Ovary (tissue), 9 donors: ENCODE data around the gene GUCD1. TPM values are rescaled to one million over a fixed set of nuclear protein-coding genes. Genes with fewer than 3 reads are reported as not detected.

Experiments
- DNase-seq, 5 donors: peaks; one replicate each; pipeline ENCODE4 v3.0.0-alpha.2; 2019 to 2020
- H3K27ac ChIP-seq, 2 donors: fragments of 200-600 bp; one replicate each; pipeline versions ENCODE4 v1.5.1 to v1.8.0; 2019 to 2022
- H3K27me3 ChIP-seq: fragments of 200-600 bp; one replicate; pipeline ENCODE4 v1.8.0; 2022
- H3K36me3 ChIP-seq: fragments of 200-600 bp; sonication (generic); one replicate; pipeline ENCODE4 v1.5.1; 2019
- H3K4me1 ChIP-seq: one replicate; pipeline ENCODE4 v1.8.1; 2013; ENCODE audit warnings: mild to moderate bottlenecking, moderate library complexity; ENCODE audit not compliant: insufficient read depth
- H3K4me3 ChIP-seq: fragments of 200-600 bp; sonication (generic); one replicate; pipeline ENCODE4 v1.5.1; 2017
- H3K9me3 ChIP-seq, 2 donors: fragments of 200-600 bp in 1 of 2; sonication (generic) in 1 of 2; one replicate each; pipeline versions ENCODE4 v1.5.1 to v1.8.1; 2013 to 2019; ENCODE audit warnings: mild to moderate bottlenecking in 1 of 2, moderate library complexity in 1 of 2
- CTCF ChIP-seq, 3 donors: fragments of 450-650 bp in 2 of 3; fragments of 200-600 bp in 1 of 3; IDR thresholded peaks; one replicate each; pipeline versions ENCODE4 v1.5.1 to v1.8.0; 2016 to 2022; ENCODE audit warnings: antibody characterized with exemption in 3 of 3, mild to moderate bottlenecking in 1 of 3
- EP300 ChIP-seq: sonication (generic); formaldehyde crosslinking; IDR thresholded peaks from one replicate; pipeline ENCODE4 v1.6.1; 2017; ENCODE audit warnings: antibody characterized with exemption
- POLR2A ChIP-seq: fragments of 450-650 bp; IDR thresholded peaks from one replicate; pipeline ENCODE4 v1.6.1; 2017; ENCODE audit warnings: antibody characterized with exemption, mild to moderate bottlenecking, moderate library complexity
- WGBS, 3 donors: extraction: QIAGEN DNeasy Blood & Tissue Kit in 1 of 3; methylation state at CpG; one replicate each; pipeline versions ENCODE4 v1.1.5 to v1.1.7; 2013 to 2017; 5-methylcytosine and 5-hydroxymethylcytosine counted together
- intact Hi-C, 4 donors: fragments of 100-400 bp; cut with DNase I; formaldehyde crosslinking; loops; one replicate each; pipeline versions ENCODE4 v1.11.0 to v1.15.1; 2022 to 2023
- polyA plus RNA-seq, 2 donors: library from polyadenylated mRNA; stranded (reverse); fragments of 200-250 nt in 1 of 2; fragments of 350-450 nt in 1 of 2; fragmentation: Illumina TruSeq in 1 of 2; extraction: RNeasy Lipid Tissue Mini Kit (QIAGEN cat#74804) in 1 of 2; gene quantifications; one replicate each; pipeline ENCODE4 v1.2.3, GENCODE V29; 2013 to 2014
- total RNA-seq, 7 donors: library from RNA; depleted of rRNA in 2 of 7; stranded (reverse); fragments of >200 nt in 2 of 7; fragmentation: NEBNext Ultra II Directional in 3 of 7; extraction: Animal tissue kit (Norgen Biotek cat#: 25700) in 3 of 7; gene quantifications; one replicate each; pipeline versions ENCODE4 v1.1.0 to v1.2.4, GENCODE V29; 2016 to 2023
- donor health status: DM: no; HTN: no; CAD: no; lungs with moderate emphysema.
- donor health status: DM: no; HTN: no; CAD: no.
- donor health status: Bipolar disorder and iron deficiency.
- donor health status: DM: yes; HTN: yes; CAD: no.
- donor health status: DM: no; HTN: no; CAD: no.
- donor health status: DM: yes; HTN: yes; CAD: no.

The GUCD1 gene
- total and polyA plus RNA-seq, 9 donors, result 30.3 to 85.4 (median 55.4) TPM

GRCh38 chr22:24515027-24515338 is 40.0 kb downstream of the GUCD1 start:
- TF ChIP-seq POLR2A (no peak), EP300 (no peak), CTCF (IDR thresholded peaks at IDR 0.05) (no peak)
- DNase-seq, result no peak
- Histone ChIP-seq H3K27ac (no peak overlapping the region), H3K36me3 (no peaks in the 10 kb centered on the region), H3K4me3 (no peak overlapping the region), H3K27me3 (no peaks in the 10 kb centered on the region), H3K4me1 (no peaks in the 10 kb centered on the region), H3K9me3 (no peaks in the 10 kb centered on the region)
- intact Hi-C loops, result loop anchor here in 1 of 4 donors (10.0 kb wide), 1 partner anchor 80 kb away; no protein-coding TSS in a partner anchor
- 88 to 89% (median 88%) methylated on average over 8 of the region's 8 CpGs for WGBS, 3 donors

- no peak for TF ChIP-seq POLR2A
- no peak for TF ChIP-seq CTCF (IDR thresholded peaks at IDR 0.05)
- no peak for TF ChIP-seq EP300
- Histone ChIP-seq H3K9me3 (no peaks in the 10 kb centered on the region), H3K27ac (no peak overlapping the region), H3K4me1 (no peaks in the 10 kb centered on the region), H3K36me3 (no peaks in the 10 kb centered on the region), H3K27me3 (no peaks in the 10 kb centered on the region), H3K4me3 (no peak overlapping the region)
- intact Hi-C loops, result loop anchor here in 1 of 4 donors (10.0 kb wide), 1 partner anchor 80 kb away; no protein-coding TSS in a partner anchor
- no peak for DNase-seq
- WGBS, 3 donors, result 65 to 81% (median 66%) methylated on average over 14 of the region's 14 CpGs
Observed at GRCh38 chr22:24514241-24515026, 40.5 kb downstream of the GUCD1 start.

- no peaks in the 10 kb centered on the region for H3K9me3 ChIP-seq
- 85 to 92% (median 90%) methylated on average over 9 of the region's 9 CpGs for WGBS, 3 donors
- intact Hi-C loops, result loop anchor here in 1 of 4 donors (10.0 kb wide), 1 partner anchor 79 kb away; no protein-coding TSS in a partner anchor
Observed at GRCh38 chr22:24513378-24514240, 41.3 kb downstream of the GUCD1 start.

More at GRCh38 chr22:24513378-24514240, 41.3 kb downstream of the GUCD1 start:
- no peak for DNase-seq
- H3K27ac ChIP-seq, result no peak overlapping the region
- H3K27me3 ChIP-seq, result no peaks in the 10 kb centered on the region
- TF ChIP-seq EP300 (no peak), POLR2A (no peak), CTCF (IDR thresholded peaks at IDR 0.05) (no peak)
- H3K4me3 ChIP-seq, result no peak overlapping the region
- H3K36me3 ChIP-seq, result no peaks in the 10 kb centered on the region
- no peaks in the 10 kb centered on the region for H3K4me1 ChIP-seq
